CD4-positive, alpha-beta memory T cell (primary cell): ENCODE results near the gene ENHO. TPM values are rescaled to one million over a fixed set of nuclear protein-coding genes. Genes with fewer than 3 reads are reported as not detected.

ENCODE experiments used
- CTCF ChIA-PET: fragments of 350-600 bp; sonication (Branson Sonifier 250); formaldehyde crosslinking; loops from one replicate; lab custom pipeline; 2021; ENCODE audit warnings: inconsistent platforms; ENCODE audit not compliant: partially characterized antibody; lab: Charles Lee
- POLR2A ChIA-PET: fragments of 350-600 bp; sonication (Branson Sonifier 250); formaldehyde crosslinking; loops from one replicate; lab custom pipeline; 2021; ENCODE audit not compliant: partially characterized antibody; lab: Charles Lee
- DNase-seq, 5 donors: peaks; one replicate each; pipeline versions ENCODE4 v3.0.0 to v3.0.0-alpha.2; 2020 to 2022; ENCODE audit warnings: mixed read lengths in 1 of 5
- H3K27ac ChIP-seq: one replicate; pipeline ENCODE4 v1.7.0; 2013; ENCODE audit warnings: low read depth, low read length
- H3K27me3 ChIP-seq: 2 replicates; pipeline ENCODE4 v1.7.0; 2013; ENCODE audit warnings: mild to moderate bottlenecking, low read length, moderate library complexity; ENCODE audit not compliant: insufficient read depth
- H3K36me3 ChIP-seq: 2 replicates; pipeline ENCODE4 v1.7.0; 2013; ENCODE audit warnings: mild to moderate bottlenecking, low read length, moderate library complexity; ENCODE audit not compliant: insufficient read depth
- H3K4me1 ChIP-seq: 2 replicates; pipeline ENCODE4 v1.7.0; 2013; ENCODE audit warnings: mild to moderate bottlenecking, low read length, moderate library complexity; ENCODE audit not compliant: insufficient read depth
- H3K4me3 ChIP-seq, 2 donors: one replicate each; pipeline ENCODE4 v1.7.0; 2013; ENCODE audit warnings: low read length in 2 of 2, mild to moderate bottlenecking in 1 of 2
- H3K9me3 ChIP-seq, 2 donors: one replicate each; pipeline ENCODE4 v1.7.0; 2013; ENCODE audit warnings: low read length in 2 of 2, control low read depth in 1 of 2; ENCODE audit not compliant: control insufficient read depth in 1 of 2
- H3K27ac Mint-ChIP-seq, 7 donors: one replicate each; pipeline ENCODE4 v1.8.0; 2020 to 2021; ENCODE audit warnings: mixed read lengths in 7 of 7, mild to moderate bottlenecking in 6 of 7, inconsistent platforms in 3 of 7, moderate library complexity in 3 of 7
- H3K27me3 Mint-ChIP-seq, 2 donors: one replicate each; pipeline ENCODE4 v1.8.0; 2020 to 2021; ENCODE audit warnings: mixed read lengths in 2 of 2
- H3K36me3 Mint-ChIP-seq, 2 donors: one replicate each; pipeline ENCODE4 v1.8.0; 2020 to 2021; ENCODE audit warnings: mixed read lengths in 2 of 2, inconsistent platforms in 1 of 2, mild to moderate bottlenecking in 1 of 2
- H3K4me1 Mint-ChIP-seq, 4 donors: one replicate each; pipeline ENCODE4 v1.8.0; 2020 to 2021; ENCODE audit warnings: mixed read lengths in 4 of 4, mild to moderate bottlenecking in 1 of 4
- H3K4me3 Mint-ChIP-seq, 8 donors: one replicate each; pipeline ENCODE4 v1.8.0; 2020 to 2021; ENCODE audit warnings: mixed read lengths in 8 of 8, mild to moderate bottlenecking in 7 of 8, moderate library complexity in 6 of 8, inconsistent platforms in 3 of 8
- H3K9me3 Mint-ChIP-seq, 8 donors: one replicate each; pipeline ENCODE4 v1.8.0; 2020 to 2021; ENCODE audit warnings: mixed read lengths in 8 of 8, mild to moderate bottlenecking in 5 of 8, inconsistent platforms in 3 of 8, moderate library complexity in 1 of 8
- intact Hi-C: fragments of 100-400 bp; cut with micrococcal nuclease; formaldehyde crosslinking; loops from one replicate; pipeline ENCODE4 v1.15.1; 2023
- polyA plus RNA-seq, 2 donors: library from polyadenylated mRNA; unstranded; fragments of 300-500 nt; fragmentation: Illumina TruSeq; gene quantifications; one replicate each; pipeline ENCODE4 v1.2.3, GENCODE V29; 2021
- total RNA-seq, 2 experiments: library from RNA; stranded (reverse); gene quantifications; one replicate each; pipeline ENCODE4 v1.2.3, GENCODE V29; 2021

The ENHO gene
- total and polyA plus RNA-seq, 4 experiments from 2014 or later: 0.47 TPM; not detected in 3

DNA sequence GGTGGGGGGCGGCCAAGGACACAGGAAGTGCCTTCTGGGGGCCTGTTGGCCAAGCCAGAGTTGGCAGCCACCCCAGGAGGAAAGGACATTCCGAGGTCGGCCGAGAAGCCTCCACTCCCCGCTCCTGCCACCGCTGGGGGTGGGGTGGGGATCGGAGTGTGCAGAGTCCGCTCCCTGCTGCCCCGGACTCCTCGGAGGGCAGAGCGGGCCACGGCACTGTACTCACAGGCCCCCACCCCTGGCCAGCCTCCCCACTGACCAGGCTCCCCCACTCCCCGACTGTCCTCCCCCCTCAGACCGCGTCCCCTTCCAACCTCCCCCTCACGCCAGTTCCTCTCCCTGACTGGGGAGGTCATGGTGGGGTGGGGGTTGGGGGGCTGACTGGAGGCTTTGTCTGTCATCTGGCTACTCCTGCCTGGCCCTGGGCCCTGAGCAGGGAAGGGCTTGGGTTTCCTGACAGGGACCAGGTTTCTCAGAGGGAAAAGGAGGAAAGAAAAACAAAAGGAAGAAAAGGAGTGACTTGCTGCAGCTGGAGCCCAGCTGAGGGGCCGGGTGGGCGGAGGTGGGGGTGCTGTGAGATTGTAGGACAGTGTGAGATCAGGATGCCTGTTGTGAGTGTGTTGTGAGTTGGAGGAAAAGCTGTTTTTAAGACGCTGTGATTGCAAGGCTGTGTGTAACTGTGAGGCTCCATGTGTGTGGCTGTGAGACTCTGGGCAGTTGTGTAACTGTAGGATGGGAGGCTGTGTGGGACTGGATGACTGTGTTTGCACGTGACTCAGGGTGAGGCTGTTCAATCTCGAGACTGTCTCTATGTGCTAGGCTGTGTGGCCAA lies 37.0 kb upstream of the ENHO start:
- Mint-ChIP-seq H3K27me3 (peaks cover 17 to 64% of the 10 kb centered on the region in 2 donors), H3K27ac (no peak overlapping the region), H3K9me3 (peaks cover 0 to 17% (median 2%) of the 10 kb centered on the region in 8 donors), H3K4me3 (no peak overlapping the region), H3K4me1 (peaks cover 0 to 2% (median under 1%) of the 10 kb centered on the region in 4 donors), H3K36me3 (no peaks in the 10 kb centered on the region)
- H3K27me3 ChIP-seq: no peaks in the 10 kb centered on the region
- intact Hi-C loops: no loop called here
- ChIA-PET POLR2A (interaction anchor here (1.1 kb wide), 1 partner anchor 274 kb away, joined by 3 read pairs; no protein-coding TSS in a partner anchor), CTCF (no interaction called here)
- no peaks in the 10 kb centered on the region for H3K36me3 ChIP-seq
- no peak overlapping the region for H3K27ac ChIP-seq
- H3K4me1 ChIP-seq: no peaks in the 10 kb centered on the region
- H3K4me3 ChIP-seq: no peak overlapping the region
- no peaks in the 10 kb centered on the region for H3K9me3 ChIP-seq
- DNase-seq: no peak

DNA sequence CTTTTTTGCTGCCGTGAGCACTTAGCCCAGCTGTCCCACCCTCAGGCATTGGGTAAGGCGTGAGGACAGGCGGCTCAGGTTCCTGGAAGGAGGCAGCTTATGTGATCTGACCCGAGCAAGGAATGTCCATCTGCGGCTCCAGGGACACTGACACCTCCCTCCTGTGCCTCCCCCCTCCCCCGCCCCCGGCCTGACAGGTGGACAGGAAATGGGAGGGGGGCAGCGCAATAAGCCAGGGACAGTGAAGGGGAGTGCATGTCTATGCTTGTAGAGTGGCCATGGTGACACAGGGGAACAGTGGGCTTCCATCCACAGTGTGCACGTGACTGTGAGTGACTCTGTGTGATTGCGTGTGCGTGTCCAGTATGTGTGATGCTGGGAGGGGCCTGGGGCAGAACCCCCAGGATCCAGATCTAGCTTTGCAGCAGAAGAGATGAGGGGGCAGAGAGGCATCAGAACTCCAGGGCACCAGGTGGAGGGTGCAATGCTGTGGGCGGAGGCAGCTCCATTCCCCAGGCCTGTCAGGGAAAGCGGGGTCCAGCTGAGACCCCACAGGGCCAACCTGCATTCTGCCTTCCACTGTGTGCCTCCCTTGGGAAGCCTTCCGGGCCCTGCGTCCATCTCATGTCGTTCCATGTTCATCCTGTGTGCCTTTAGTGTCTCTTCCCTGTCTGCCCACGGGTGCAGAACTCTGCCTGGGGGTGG lies 36.3 kb upstream of the ENHO start:
- H3K4me1 Mint-ChIP-seq: peaks cover 0 to 2% (median under 1%) of the 10 kb centered on the region in 4 donors
- CTCF ChIA-PET: interaction anchor here (1.5 kb wide), 1 partner anchor 44 kb away, joined by 4 read pairs; no protein-coding TSS in a partner anchor

DNA sequence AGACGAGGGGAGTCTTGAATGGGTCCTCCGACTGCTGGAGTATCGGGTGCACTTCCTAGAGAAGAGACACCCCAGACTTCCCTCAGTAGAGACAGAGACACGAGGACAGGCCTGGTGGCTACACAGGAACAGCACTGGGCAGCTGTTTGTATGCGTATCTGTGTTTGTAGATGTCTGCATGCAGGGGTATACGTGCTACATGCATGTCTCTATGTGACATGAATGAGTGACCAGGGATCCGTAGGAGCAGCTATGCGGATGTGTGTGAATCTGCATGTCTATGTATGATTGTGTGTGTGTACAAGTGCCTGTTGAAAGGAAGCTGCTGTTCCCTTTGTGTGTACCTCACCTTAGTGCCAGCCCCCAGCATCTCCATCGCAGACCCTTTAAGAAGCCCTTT lies 35.6 kb upstream of the ENHO start:
- H3K9me3 ChIP-seq: no peaks in the 10 kb centered on the region
- CTCF ChIA-PET: interaction anchor here (1.5 kb wide), 1 partner anchor 44 kb away, joined by 4 read pairs; no protein-coding TSS in a partner anchor
- intact Hi-C loops: no loop called here
- no peaks in the 10 kb centered on the region for H3K4me1 ChIP-seq
- no peak overlapping the region for H3K27ac ChIP-seq
- no peaks in the 10 kb centered on the region for H3K27me3 ChIP-seq
- Mint-ChIP-seq H3K27me3 (peaks cover 15 to 58% of the 10 kb centered on the region in 2 donors), H3K9me3 (peaks cover 0 to 17% (median 2%) of the 10 kb centered on the region in 8 donors), H3K27ac (no peak overlapping the region), H3K36me3 (no peaks in the 10 kb centered on the region), H3K4me1 (peaks cover 0 to 2% (median 0%) of the 10 kb centered on the region in 4 donors), H3K4me3 (no peak overlapping the region)
- POLR2A ChIA-PET: no interaction called here
- DNase-seq: no peak
- H3K4me3 ChIP-seq: no peak overlapping the region
- no peaks in the 10 kb centered on the region for H3K36me3 ChIP-seq

More for the DNA sequence above, 36.3 kb upstream of the ENHO start:
- H3K27ac ChIP-seq: no peak overlapping the region
- no peak for DNase-seq
- H3K4me3 Mint-ChIP-seq: no peak overlapping the region
- peaks cover 17 to 65% of the 10 kb centered on the region in 2 donors for H3K27me3 Mint-ChIP-seq
- peaks cover 0 to 17% (median 2%) of the 10 kb centered on the region in 8 donors for H3K9me3 Mint-ChIP-seq
- H3K27me3 ChIP-seq: no peaks in the 10 kb centered on the region
- no peaks in the 10 kb centered on the region for H3K4me1 ChIP-seq
- H3K36me3 ChIP-seq: no peaks in the 10 kb centered on the region
- no peak overlapping the region for H3K27ac Mint-ChIP-seq
- intact Hi-C loops: no loop called here
- H3K9me3 ChIP-seq: no peaks in the 10 kb centered on the region
- no peak overlapping the region for H3K4me3 ChIP-seq
- POLR2A ChIA-PET: interaction anchor here (1.1 kb wide), 1 partner anchor 274 kb away, joined by 3 read pairs; no protein-coding TSS in a partner anchor
- no peaks in the 10 kb centered on the region for H3K36me3 Mint-ChIP-seq

DNA sequence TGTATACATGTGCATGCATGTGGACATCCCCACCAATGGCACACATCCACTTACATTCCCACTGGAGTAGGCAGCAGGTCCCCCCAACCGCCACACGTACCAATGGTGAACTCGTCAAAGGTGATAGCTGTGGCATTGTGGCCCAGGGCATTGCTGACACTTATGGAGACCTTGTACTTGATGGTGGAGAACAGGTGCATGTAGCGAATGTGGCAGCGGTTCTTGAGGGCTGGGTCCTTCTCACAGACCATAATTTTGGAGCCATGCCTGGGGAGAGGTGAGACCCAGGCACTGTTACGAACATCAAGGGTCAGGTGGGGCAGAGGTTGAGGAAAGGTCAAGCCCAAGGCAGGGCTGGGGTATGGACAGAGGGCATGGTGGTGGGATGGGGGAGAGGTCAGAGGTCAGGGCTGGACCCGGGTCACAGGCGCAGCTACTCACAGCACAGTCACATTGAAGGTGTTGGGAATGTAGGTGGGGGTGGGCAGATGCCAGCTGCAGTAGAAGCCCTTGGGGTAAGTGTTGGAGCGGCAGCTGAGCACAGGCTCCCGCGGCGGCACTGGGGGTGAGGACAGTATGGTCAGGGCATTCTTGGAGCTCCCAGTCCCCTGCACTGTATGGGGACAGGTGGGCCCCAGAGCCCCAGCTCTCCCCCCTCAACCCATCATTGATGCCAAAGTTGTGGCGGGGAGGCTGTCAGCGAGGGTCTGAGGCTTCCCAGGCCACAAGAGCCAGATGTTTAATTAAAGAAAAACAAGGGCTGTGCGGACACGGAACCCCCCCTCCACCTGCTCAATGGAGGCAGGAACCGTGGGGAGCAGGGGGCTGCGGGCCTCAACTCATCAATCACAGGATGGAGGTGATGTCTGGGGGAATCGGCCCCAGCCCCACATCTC lies 34.9 kb upstream of the ENHO start:
- Mint-ChIP-seq H3K4me3 (no peak overlapping the region), H3K4me1 (peaks cover 0 to 2% (median 0%) of the 10 kb centered on the region in 4 donors), H3K36me3 (no peaks in the 10 kb centered on the region), H3K27ac (no peak overlapping the region), H3K27me3 (peaks cover 15 to 56% of the 10 kb centered on the region in 2 donors), H3K9me3 (peaks cover 0 to 12% (median under 1%) of the 10 kb centered on the region in 8 donors)
- no peak for DNase-seq
- Histone ChIP-seq H3K27me3 (no peaks in the 10 kb centered on the region), H3K9me3 (no peaks in the 10 kb centered on the region), H3K36me3 (no peaks in the 10 kb centered on the region), H3K27ac (no peak overlapping the region), H3K4me3 (no peak overlapping the region), H3K4me1 (no peaks in the 10 kb centered on the region)
- intact Hi-C loops: no loop called here
- POLR2A ChIA-PET: no interaction called here
- CTCF ChIA-PET: interaction anchor here (1.5 kb wide), 1 partner anchor 45 kb away, joined by 4 read pairs; no protein-coding TSS in a partner anchor

GRCh38 chr9:34556949-34557348 lies 34.2 kb upstream of the ENHO start:
- Mint-ChIP-seq H3K4me3 (no peak overlapping the region), H3K9me3 (peaks cover 0 to 6% (median 0%) of the 10 kb centered on the region in 8 donors), H3K36me3 (no peaks in the 10 kb centered on the region), H3K4me1 (peaks cover 0 to 2% (median 0%) of the 10 kb centered on the region in 4 donors), H3K27me3 (peaks cover 17 to 56% of the 10 kb centered on the region in 2 donors), H3K27ac (no peak overlapping the region)
- H3K27ac ChIP-seq: no peak overlapping the region
- no peaks in the 10 kb centered on the region for H3K4me1 ChIP-seq
- no peak overlapping the region for H3K4me3 ChIP-seq
- POLR2A ChIA-PET: no interaction called here
- intact Hi-C loops: no loop called here
- no peaks in the 10 kb centered on the region for H3K36me3 ChIP-seq
- no peaks in the 10 kb centered on the region for H3K27me3 ChIP-seq
- CTCF ChIA-PET: no interaction called here
- no peaks in the 10 kb centered on the region for H3K9me3 ChIP-seq
- no peak for DNase-seq

- Histone ChIP-seq H3K4me3 (no peak overlapping the region), H3K27ac (no peak overlapping the region), H3K4me1 (no peaks in the 10 kb centered on the region), H3K36me3 (no peaks in the 10 kb centered on the region), H3K9me3 (no peaks in the 10 kb centered on the region), H3K27me3 (no peaks in the 10 kb centered on the region)
- no peaks in the 10 kb centered on the region for H3K9me3 Mint-ChIP-seq
- intact Hi-C loops: no loop called here
- H3K27ac Mint-ChIP-seq: no peak overlapping the region
- no peak for DNase-seq
- POLR2A ChIA-PET: no interaction called here
- H3K36me3 Mint-ChIP-seq: no peaks in the 10 kb centered on the region
- CTCF ChIA-PET: no interaction called here
- H3K27me3 Mint-ChIP-seq: peaks cover 17 to 51% of the 10 kb centered on the region in 2 donors
- H3K4me1 Mint-ChIP-seq: peaks cover 0 to 2% (median 0%) of the 10 kb centered on the region in 4 donors
- H3K4me3 Mint-ChIP-seq: no peak overlapping the region
Observed at GRCh38 chr9:34555936-34556525, 33.2 kb upstream of the ENHO start.
